Mesendoderm (in vitro differentiated cells): Measurements from ENCODE around the gene UEVLD.
A peak's percentile ranks its signal among the peaks of the same experiment; 100 is the strongest.

Source experiments
- DNase-seq: peaks from one replicate; pipeline ENCODE4 v3.0.0; 2013
- H2AK5ac ChIP-seq: 2 replicates; pipeline ENCODE4 v1.6.1; 2013; ENCODE audit warnings: low read length, inconsistent platforms
- H2BK120ac ChIP-seq: 2 replicates; pipeline ENCODE4 v1.6.1; 2013; ENCODE audit warnings: low read depth, mild to moderate bottlenecking, low read length, moderate library complexity, mixed read lengths
- H2BK15ac ChIP-seq: replicated peaks from 2 replicates; pipeline ENCODE4 v1.6.1; 2013; ENCODE audit warnings: low read depth, mild to moderate bottlenecking, moderate library complexity
- H2BK5ac ChIP-seq: 2 replicates; pipeline ENCODE4 v1.6.1; 2013; ENCODE audit warnings: low read length, inconsistent platforms
- H3K18ac ChIP-seq: 2 replicates; pipeline ENCODE4 v1.6.1; 2013; ENCODE audit warnings: mild to moderate bottlenecking, low read length, mixed read lengths
- H3K23ac ChIP-seq: one replicate; pipeline ENCODE4 v1.6.1; 2013; ENCODE audit warnings: low read length
- H3K27ac ChIP-seq: 2 replicates; pipeline ENCODE4 v1.5.1; 2013; ENCODE audit warnings: low read depth, mild to moderate bottlenecking, inconsistent platforms, low read length, moderate library complexity
- H3K27me3 ChIP-seq: 2 replicates; pipeline ENCODE4 v1.6.1; 2013; ENCODE audit warnings: low read length, control low read depth, mild to moderate bottlenecking, inconsistent platforms; ENCODE audit not compliant: insufficient read depth, poor library complexity
- H3K36me3 ChIP-seq: 2 replicates; pipeline ENCODE4 v1.6.1; 2013; ENCODE audit warnings: low read length, inconsistent platforms; ENCODE audit not compliant: control insufficient read depth, insufficient read depth
- H3K4ac ChIP-seq: one replicate; pipeline ENCODE4 v1.6.1; 2013; ENCODE audit warnings: low read depth, mild to moderate bottlenecking, low read length, moderate library complexity
- H3K4me1 ChIP-seq: 2 replicates; pipeline ENCODE4 v1.6.1; 2013; ENCODE audit warnings: low read depth, low read length, inconsistent platforms; ENCODE audit not compliant: control insufficient read depth
- H3K4me2 ChIP-seq: 2 replicates; pipeline ENCODE4 v1.6.1; 2013; ENCODE audit warnings: low read length
- H3K4me3 ChIP-seq: 2 replicates; pipeline ENCODE4 v1.5.1; 2013; ENCODE audit warnings: mild to moderate bottlenecking, low read length
- H3K56ac ChIP-seq: one replicate; pipeline ENCODE4 v1.6.1; 2013; ENCODE audit warnings: low read length
- H3K79me1 ChIP-seq: 2 replicates; pipeline ENCODE4 v1.6.1; 2013; ENCODE audit warnings: low read length, inconsistent platforms
- H3K79me2 ChIP-seq: 2 replicates; pipeline ENCODE4 v1.6.1; 2013; ENCODE audit warnings: mild to moderate bottlenecking, low read length; ENCODE audit not compliant: control insufficient read depth, insufficient read depth
- H3K9ac ChIP-seq: 2 replicates; pipeline ENCODE4 v1.6.1; 2013; ENCODE audit warnings: low read length, inconsistent platforms
- H4K5ac ChIP-seq: one replicate; pipeline ENCODE4 v1.6.1; 2013; ENCODE audit warnings: low read length
- H4K8ac ChIP-seq: one replicate; pipeline ENCODE4 v1.6.1; 2013; ENCODE audit warnings: low read depth, mild to moderate bottlenecking, control low read depth, low read length, moderate library complexity
- WGBS: extraction: QIAGEN DNeasy Blood & Tissue Kit; methylation state at CpG from one replicate; pipeline ENCODE4 v1.1.7; 2013; ENCODE audit warnings: low lambda C conversion rate, missing lambda C conversion rate; ENCODE audit not compliant: insufficient coverage; ENCODE audit errors: extremely low coverage; 5-methylcytosine and 5-hydroxymethylcytosine counted together

UEVLD gene

GRCh38 chr11:18612394-18612793 lies 23.9 kb upstream of the UEVLD start:
- Histone ChIP-seq H3K4me3 (no peak overlapping the region), H4K5ac (no peak overlapping the region), H2BK120ac (no peak overlapping the region), H3K9ac (no peak overlapping the region), H4K8ac (no peak overlapping the region), H3K79me2 (no peaks in the 10 kb centered on the region), H3K18ac (no peak overlapping the region), H3K27ac (no peak overlapping the region), H3K27me3 (no peaks in the 10 kb centered on the region), H2BK5ac (no peak overlapping the region), H3K4ac (no peak overlapping the region), H3K79me1 (no peaks in the 10 kb centered on the region), H3K4me2 (no peak overlapping the region), H3K23ac (no peak overlapping the region), H2BK15ac (no peak overlapping the region), H3K56ac (no peak overlapping the region), H3K36me3 (peaks cover 1% of the 10 kb centered on the region), H3K4me1 (no peaks in the 10 kb centered on the region), H2AK5ac (no peak overlapping the region)
- DNase-seq: no peak
- 100% methylated on average over 3 of the region's 4 CpGs for WGBS

- no CpG with 5 or more reads among the region's 2 CpGs for WGBS
- no peak overlapping the region for H3K4me2 ChIP-seq
These were observed 22.7 kb upstream of the UEVLD start for GRCh38 chr11:18611196-18611595.

GRCh38 chr11:18608376-18608775 lies 19.8 kb upstream of the UEVLD start:
- no peaks in the 10 kb centered on the region for H3K79me1 ChIP-seq
- no peak overlapping the region for H3K4ac ChIP-seq
- no peak overlapping the region for H3K4me2 ChIP-seq
- no peak overlapping the region for H3K23ac ChIP-seq
- no peak overlapping the region for H3K27ac ChIP-seq
- H3K79me2 ChIP-seq: no peaks in the 10 kb centered on the region
- no peak overlapping the region for H3K56ac ChIP-seq
- no peak overlapping the region for H3K4me3 ChIP-seq
- no CpG with 5 or more reads among the region's 3 CpGs for WGBS
- no peak overlapping the region for H2BK15ac ChIP-seq
- no peak overlapping the region for H2BK5ac ChIP-seq
- H3K18ac ChIP-seq: no peak overlapping the region
- peaks cover 1% of the 10 kb centered on the region for H3K36me3 ChIP-seq
- no peak overlapping the region for H2AK5ac ChIP-seq
- H4K5ac ChIP-seq: no peak overlapping the region
- no peak overlapping the region for H3K9ac ChIP-seq
- no peak for DNase-seq
- no peaks in the 10 kb centered on the region for H3K4me1 ChIP-seq
- H2BK120ac ChIP-seq: no peak overlapping the region
- H3K27me3 ChIP-seq: no peaks in the 10 kb centered on the region
- H4K8ac ChIP-seq: no peak overlapping the region

More at GRCh38 chr11:18611196-18611595, 22.7 kb upstream of the UEVLD start:
- H3K36me3 ChIP-seq: peaks cover 1% of the 10 kb centered on the region
- no peak overlapping the region for H3K4ac ChIP-seq
- H2BK120ac ChIP-seq: no peak overlapping the region
- H3K79me1 ChIP-seq: no peaks in the 10 kb centered on the region
- H3K27ac ChIP-seq: no peak overlapping the region
- no peaks in the 10 kb centered on the region for H3K4me1 ChIP-seq
- H3K79me2 ChIP-seq: no peaks in the 10 kb centered on the region
- H4K5ac ChIP-seq: no peak overlapping the region
- H3K18ac ChIP-seq: no peak overlapping the region
- no peak overlapping the region for H2BK5ac ChIP-seq
- no peak overlapping the region for H2AK5ac ChIP-seq
- no peak overlapping the region for H3K23ac ChIP-seq
- H3K56ac ChIP-seq: no peak overlapping the region
- H2BK15ac ChIP-seq: no peak overlapping the region
- H3K9ac ChIP-seq: no peak overlapping the region
- H3K27me3 ChIP-seq: no peaks in the 10 kb centered on the region
- no peak for DNase-seq
- H3K4me3 ChIP-seq: no peak overlapping the region
- peak overlapping the region; percentile 28 for H4K8ac ChIP-seq

- Histone ChIP-seq H2BK120ac (no peak overlapping the region), H3K4ac (no peak overlapping the region), H2BK5ac (no peak overlapping the region), H2BK15ac (no peak overlapping the region), H3K23ac (no peak overlapping the region), H3K4me1 (no peaks in the 10 kb centered on the region), H3K4me3 (no peak overlapping the region), H4K5ac (no peak overlapping the region), H3K18ac (no peak overlapping the region), H3K79me2 (no peaks in the 10 kb centered on the region), H3K56ac (no peak overlapping the region), H3K27ac (no peak overlapping the region), H3K4me2 (no peak overlapping the region), H4K8ac (no peak overlapping the region), H3K36me3 (no peaks in the 10 kb centered on the region), H3K79me1 (no peaks in the 10 kb centered on the region), H3K9ac (no peak overlapping the region), H3K27me3 (no peaks in the 10 kb centered on the region), H2AK5ac (no peak overlapping the region)
- WGBS: no CpG with 5 or more reads among the region's 4 CpGs
- no peak for DNase-seq
These were observed 12.5 kb upstream of the UEVLD start for GRCh38 chr11:18600915-18601569.

- Histone ChIP-seq H3K4me1 (no peaks in the 10 kb centered on the region), H3K79me1 (no peaks in the 10 kb centered on the region), H4K5ac (no peak within 1 kb of the TSS), H3K4ac (no peak within 1 kb of the TSS), H3K27me3 (no peaks in the 10 kb centered on the region), H2BK5ac (no peak within 1 kb of the TSS), H3K27ac (no peak within 1 kb of the TSS), H2BK15ac (no peak within 1 kb of the TSS), H2AK5ac (no peak within 1 kb of the TSS), H3K9ac (no peak within 1 kb of the TSS), H3K4me3 (no peak within 1 kb of the TSS), H3K18ac (no peak within 1 kb of the TSS), H3K4me2 (no peak within 1 kb of the TSS), H3K56ac (no peak within 1 kb of the TSS), H4K8ac (no peak within 1 kb of the TSS), H3K36me3 (no peaks in the 10 kb centered on the region), H3K23ac (no peak within 1 kb of the TSS), H2BK120ac (no peak within 1 kb of the TSS), H3K79me2 (no peaks in the 10 kb centered on the region)
- no peak for DNase-seq
- WGBS: no CpG with 5 or more reads among the region's 7 CpGs
These were observed 11.3 kb upstream of the UEVLD start, which contains the start of gene MISFA for GRCh38 chr11:18599739-18600230. Gene MISFA, plus strand, starts transcription at chr11:18599789. Its CDS starts 140 bp downstream, at chr11:18599929.
